T-helper 22 cell (primary cell): ENCODE data around the gene SMYD3.

Experiments used
- DNase-seq: peaks from one replicate; pipeline ENCODE4 v3.0.0-alpha.2; 2020; ENCODE audit warnings: low read depth

The SMYD3 gene

GRCh38 chr1:245870698-245871097, 636.4 kb downstream of the SMYD3 start:
- DNase-seq: no peak

GRCh38 chr1:245869847-245870246, 637.2 kb downstream of the SMYD3 start:
- DNase-seq: no peak

GRCh38 chr1:245867738-245868137, 639.3 kb downstream of the SMYD3 start:
- no peak for DNase-seq

- no peak for DNase-seq
Measured at GRCh38 chr1:245864872-245865271, 642.2 kb downstream of the SMYD3 start.

- DNase-seq: no peak
Measured at GRCh38 chr1:245863566-245864184, 643.4 kb downstream of the SMYD3 start.

GRCh38 chr1:245862812-245863540, 644.1 kb downstream of the SMYD3 start:
- no peak for DNase-seq

GRCh38 chr1:245860657-245861544, 646.2 kb downstream of the SMYD3 start:
- DNase-seq: no peak

GRCh38 chr1:245859493-245860114, 647.5 kb downstream of the SMYD3 start:
- no peak for DNase-seq

GRCh38 chr1:245858722-245859492, 648.2 kb downstream of the SMYD3 start:
- DNase-seq: no peak

GRCh38 chr1:245858022-245858721, 648.9 kb downstream of the SMYD3 start:
- no peak for DNase-seq

- no peak for DNase-seq
Measured at GRCh38 chr1:245856944-245857531, 650.0 kb downstream of the SMYD3 start.

- no peak for DNase-seq
Measured at GRCh38 chr1:245855846-245856730, 651.0 kb downstream of the SMYD3 start.

GRCh38 chr1:245853291-245853690, 653.8 kb downstream of the SMYD3 start:
- no peak for DNase-seq

- DNase-seq: no peak
Measured at GRCh38 chr1:245843101-245843500, 664.0 kb downstream of the SMYD3 start.

GRCh38 chr1:245842106-245842505, 665.0 kb downstream of the SMYD3 start:
- DNase-seq: no peak

GRCh38 chr1:245840971-245841370, 666.1 kb downstream of the SMYD3 start:
- DNase-seq: no peak

GRCh38 chr1:245837718-245838117, 669.4 kb downstream of the SMYD3 start:
- DNase-seq: no peak

GRCh38 chr1:245835386-245835785, 671.7 kb downstream of the SMYD3 start:
- DNase-seq: no peak

- no peak for DNase-seq
Measured at GRCh38 chr1:245834002-245834401, 673.1 kb downstream of the SMYD3 start.
